Stomach (tissue), 9 donors: ENCODE results near the gene SYCN. TPM values are rescaled to one million over a fixed set of nuclear protein-coding genes. Genes with fewer than 3 reads are reported as not detected.

Experiments used
- DNase-seq, 2 donors: peaks; one replicate each; pipeline versions ENCODE4 v3.0.0 to v3.0.0-alpha.2; 2013 to 2019
- H3K27ac ChIP-seq, 5 donors: fragments of 200-600 bp in 4 of 5; sonication (generic) in 4 of 5; one replicate each; pipeline ENCODE4 v1.5.1; 2013 to 2019; ENCODE audit warnings: mild to moderate bottlenecking in 1 of 5, moderate library complexity in 1 of 5
- H3K27me3 ChIP-seq, 3 donors: fragments of 200-600 bp; sonication (generic); one replicate each; pipeline ENCODE4 v1.5.1; 2017 to 2019; ENCODE audit warnings: mixed run types in 1 of 3
- H3K36me3 ChIP-seq, 4 donors: fragments of 200-600 bp; sonication (generic); 1 replicate in 3 of 4; 2 replicates in 1 of 4; pipeline ENCODE4 v1.5.1; 2016 to 2019
- H3K4me1 ChIP-seq, 4 donors: fragments of 200-600 bp; sonication (generic); one replicate each; pipeline ENCODE4 v1.5.1; 2016 to 2019
- H3K4me3 ChIP-seq, 4 donors: fragments of 200-600 bp; sonication (generic) in 3 of 4; one replicate each; pipeline ENCODE4 v1.5.1; 2016 to 2019; ENCODE audit warnings: mild to moderate bottlenecking in 1 of 4
- H3K9me3 ChIP-seq, 4 donors: fragments of 200-600 bp; sonication (generic); one replicate each; pipeline ENCODE4 v1.5.1; 2016 to 2019
- EP300 ChIP-seq: sonication (generic); formaldehyde crosslinking; IDR thresholded peaks from one replicate; pipeline ENCODE4 v1.6.1; 2017; ENCODE audit warnings: antibody characterized with exemption
- POLR2A ChIP-seq, 4 donors: fragments of 450-650 bp; IDR thresholded peaks; one replicate each; pipeline ENCODE4 v1.6.1; 2016; ENCODE audit warnings: antibody characterized with exemption in 4 of 4, control low read depth in 2 of 4, mild to moderate bottlenecking in 1 of 4, moderate library complexity in 1 of 4
- POLR2AphosphoS5 ChIP-seq, 3 donors: sonication (generic); formaldehyde crosslinking; IDR thresholded peaks; one replicate each; pipeline ENCODE4 v1.6.1; 2016; ENCODE audit warnings: antibody characterized with exemption in 3 of 3
- WGBS, 5 donors: extraction: QIAGEN DNeasy Blood & Tissue Kit in 3 of 5; methylation state at CpG; one replicate each; pipeline versions ENCODE4 v1.1.5 to v1.1.7; 2013 to 2018; 5-methylcytosine and 5-hydroxymethylcytosine counted together
- intact Hi-C: fragments of 100-400 bp; cut with DNase I; formaldehyde crosslinking; loops from one replicate; pipeline ENCODE4 v1.15.1; 2023; ENCODE audit warnings: low total_unique reads
- polyA plus RNA-seq, 3 donors: library from polyadenylated mRNA; stranded (reverse); fragments of 200-250 nt; gene quantifications; one replicate each; pipeline ENCODE4 v1.2.3, GENCODE V29; 2013
- total RNA-seq, 5 donors: library from RNA; depleted of rRNA; stranded (reverse); fragments of >200 nt; gene quantifications; one replicate each; pipeline versions ENCODE4 v1.1.0 to v1.2.3, GENCODE V29; 2014 to 2016
- TF ChIP-seq, protein P1 (sequence below), 7 experiments: fragments of 450-650 bp in 4 of 7; fragments of 200-600 bp in 3 of 7; sonication (generic) in 3 of 7; IDR thresholded peaks; one replicate each; pipeline ENCODE4 v1.5.1; 2016 to 2019; ENCODE audit warnings: antibody characterized with exemption in 7 of 7, control low read depth in 2 of 7, mild to moderate bottlenecking in 1 of 7
- donor health status: healthy with polysubstance abuse.
- donor health status: Bipolar disorder and iron deficiency.
- donor health status: healthy.

SYCN gene
- total and polyA plus RNA-seq, 8 donors = 0.65 to 1.9 TPM; not detected in 6

DNA sequence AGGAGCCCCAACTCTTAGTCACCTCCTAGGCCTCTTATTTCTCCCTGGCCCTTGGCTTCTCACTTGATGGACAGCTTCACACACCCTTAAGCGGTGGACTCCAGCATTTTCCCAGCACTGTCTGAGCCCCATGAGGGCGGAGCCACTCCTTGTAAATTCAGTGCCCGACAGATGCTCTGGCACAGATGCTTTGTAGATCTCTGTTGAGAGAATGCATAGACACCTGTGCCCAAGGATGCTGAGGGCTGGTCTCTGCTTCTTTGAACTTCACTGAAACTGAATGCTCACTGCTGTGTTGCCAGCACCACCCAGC is 3.3 kb downstream of the SYCN start:
- intact Hi-C loops = no loop called here
- Histone ChIP-seq H3K4me3 (no peak overlapping the region), H3K9me3 (no peaks in the 10 kb centered on the region), H3K36me3 (no peaks in the 10 kb centered on the region), H3K27ac (no peak overlapping the region), H3K4me1 (peaks cover 7 to 37% (median 23%) of the 10 kb centered on the region in 4 donors), H3K27me3 (peaks cover 0 to 95% (median 61%) of the 10 kb centered on the region in 3 donors)
- TF ChIP-seq POLR2AphosphoS5 (IDR thresholded peaks at IDR 0.05) = no peak
- no peak for TF ChIP-seq POLR2A (IDR thresholded peaks at IDR 0.05)
- TF ChIP-seq EP300 = no peak
- TF ChIP-seq, protein P1, sequence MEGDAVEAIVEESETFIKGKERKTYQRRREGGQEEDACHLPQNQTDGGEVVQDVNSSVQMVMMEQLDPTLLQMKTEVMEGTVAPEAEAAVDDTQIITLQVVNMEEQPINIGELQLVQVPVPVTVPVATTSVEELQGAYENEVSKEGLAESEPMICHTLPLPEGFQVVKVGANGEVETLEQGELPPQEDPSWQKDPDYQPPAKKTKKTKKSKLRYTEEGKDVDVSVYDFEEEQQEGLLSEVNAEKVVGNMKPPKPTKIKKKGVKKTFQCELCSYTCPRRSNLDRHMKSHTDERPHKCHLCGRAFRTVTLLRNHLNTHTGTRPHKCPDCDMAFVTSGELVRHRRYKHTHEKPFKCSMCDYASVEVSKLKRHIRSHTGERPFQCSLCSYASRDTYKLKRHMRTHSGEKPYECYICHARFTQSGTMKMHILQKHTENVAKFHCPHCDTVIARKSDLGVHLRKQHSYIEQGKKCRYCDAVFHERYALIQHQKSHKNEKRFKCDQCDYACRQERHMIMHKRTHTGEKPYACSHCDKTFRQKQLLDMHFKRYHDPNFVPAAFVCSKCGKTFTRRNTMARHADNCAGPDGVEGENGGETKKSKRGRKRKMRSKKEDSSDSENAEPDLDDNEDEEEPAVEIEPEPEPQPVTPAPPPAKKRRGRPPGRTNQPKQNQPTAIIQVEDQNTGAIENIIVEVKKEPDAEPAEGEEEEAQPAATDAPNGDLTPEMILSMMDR (IDR thresholded peaks at IDR 0.05) = no peak
- 69 to 91% (median 89%) methylated on average over 3 of the region's 3 CpGs for WGBS, 5 donors
- no peak for DNase-seq

DNA sequence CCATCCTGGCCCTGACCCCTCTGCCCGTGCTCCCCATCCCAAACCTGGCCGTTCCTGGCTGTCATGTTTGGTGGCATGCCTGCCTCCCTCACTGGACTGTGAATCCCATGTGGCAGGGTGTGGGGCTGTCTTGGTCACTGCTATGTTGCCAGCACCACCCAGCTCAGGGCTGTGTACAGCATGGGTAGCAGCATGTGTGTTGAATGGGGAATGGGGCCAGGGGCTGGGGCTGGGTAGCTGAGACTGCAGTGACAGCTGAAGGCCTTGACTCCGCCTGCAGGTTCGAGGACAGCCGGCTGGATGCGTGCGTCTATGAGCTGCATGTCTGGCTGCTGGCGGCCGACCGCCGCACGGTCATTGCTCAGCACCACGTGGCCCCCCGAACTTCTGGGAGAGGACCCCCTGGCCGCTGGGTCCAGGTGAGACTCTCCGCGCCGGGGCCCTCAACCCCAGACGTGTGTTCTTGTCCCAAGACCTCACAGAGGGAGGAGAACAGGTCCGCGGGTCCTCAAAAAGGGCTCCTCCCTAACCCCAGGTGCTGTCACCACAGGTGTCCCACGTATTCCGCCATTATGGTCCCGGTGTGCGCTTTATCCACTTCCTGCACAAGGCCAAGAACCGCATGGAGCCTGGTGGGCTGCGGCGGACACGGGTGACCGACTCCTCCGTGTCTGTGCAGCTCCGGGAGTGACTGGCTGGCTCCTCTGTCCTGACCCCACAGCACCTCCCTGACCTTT is 3.8 kb downstream of the SYCN start:
- WGBS, 5 donors = 86 to 92% (median 89%) methylated on average over 19 to 32 of the region's 32 CpGs
- DNase-seq = no peak
- Histone ChIP-seq H3K4me1 (peaks cover 7 to 40% (median 27%) of the 10 kb centered on the region in 4 donors), H3K4me3 (no peak overlapping the region), H3K27ac (no peak overlapping the region), H3K36me3 (no peaks in the 10 kb centered on the region), H3K9me3 (no peaks in the 10 kb centered on the region), H3K27me3 (peaks cover 0 to 99% (median 62%) of the 10 kb centered on the region in 3 donors)
- TF ChIP-seq POLR2AphosphoS5 (IDR thresholded peaks at IDR 0.05) = no peak
- TF ChIP-seq EP300 = no peak
- TF ChIP-seq POLR2A (IDR thresholded peaks at IDR 0.05) = no peak
- intact Hi-C loops = no loop called here

DNA sequence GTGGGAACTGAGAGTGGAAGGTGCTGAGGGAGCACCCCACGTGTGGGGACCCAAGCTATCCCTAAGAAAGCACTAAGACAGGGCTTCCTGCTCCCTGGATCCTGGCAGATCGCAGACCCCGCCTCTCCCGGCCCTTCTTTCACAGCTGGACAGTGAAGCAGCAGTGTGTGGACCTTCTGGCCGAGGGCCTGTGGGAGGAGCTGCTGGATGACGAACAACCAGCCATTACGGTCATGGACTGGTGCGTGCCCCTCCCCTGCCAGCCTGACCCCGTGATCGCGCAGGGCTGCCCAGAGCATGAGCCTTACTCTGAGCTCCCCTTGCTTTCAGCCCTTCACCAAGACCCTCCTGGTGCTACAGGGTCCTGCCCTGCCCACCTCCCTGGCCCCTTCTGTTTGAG is 5.0 kb downstream of the SYCN start:
- H3K27me3 ChIP-seq = peaks cover 0 to 97% (median 59%) of the 10 kb centered on the region in 3 donors
- no peak overlapping the region for H3K27ac ChIP-seq
- TF ChIP-seq POLR2A (IDR thresholded peaks at IDR 0.05) = no peak
- no peak for TF ChIP-seq EP300
- TF ChIP-seq, protein P1 (IDR thresholded peaks at IDR 0.05) = no peak
- TF ChIP-seq POLR2AphosphoS5 (IDR thresholded peaks at IDR 0.05) = no peak
- H3K36me3 ChIP-seq = no peaks in the 10 kb centered on the region
- DNase-seq = peak; percentile 34 to 75
- H3K4me1 ChIP-seq = peaks cover 7 to 30% (median 26%) of the 10 kb centered on the region in 4 donors
- H3K9me3 ChIP-seq = no peaks in the 10 kb centered on the region
- H3K4me3 ChIP-seq = no peak overlapping the region
- WGBS, 5 donors = 31 to 63% (median 40%) methylated on average over 4 to 11 of the region's 11 CpGs
- intact Hi-C loops = no loop called here

DNA sequence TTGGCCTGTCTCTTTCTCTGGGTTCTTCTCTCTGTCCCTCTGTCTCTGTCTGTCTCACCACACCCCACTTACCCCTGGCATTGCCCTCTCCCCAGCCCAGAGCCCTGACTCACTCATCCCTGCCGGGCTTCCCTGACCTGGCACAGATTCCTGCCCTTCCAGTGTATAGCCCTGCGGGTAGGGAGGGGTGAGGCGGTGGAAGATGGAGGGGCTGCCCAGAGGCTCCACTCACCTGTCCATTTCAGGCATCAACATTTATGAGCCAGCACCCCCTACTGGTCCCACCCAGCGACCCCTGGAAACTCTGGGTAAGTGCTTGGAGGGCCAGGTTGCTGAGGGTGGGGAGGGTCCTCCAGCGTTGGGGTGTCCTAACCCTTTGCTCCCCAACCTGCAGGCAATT is 6.3 kb downstream of the SYCN start:
- Histone ChIP-seq H3K36me3 (no peaks in the 10 kb centered on the region), H3K9me3 (no peaks in the 10 kb centered on the region), H3K4me3 (no peak overlapping the region), H3K27ac (no peak overlapping the region), H3K27me3 (peaks cover 0 to 88% (median 47%) of the 10 kb centered on the region in 3 donors), H3K4me1 (peaks cover 7 to 25% (median 23%) of the 10 kb centered on the region in 4 donors)
- 44 to 50% (median 45%) methylated on average over 4 to 5 of the region's 5 CpGs for WGBS, 5 donors
- intact Hi-C loops = no loop called here
- TF ChIP-seq POLR2AphosphoS5 (IDR thresholded peaks at IDR 0.05) (no peak), EP300 (no peak)
- TF ChIP-seq, protein P1 (IDR thresholded peaks at IDR 0.05) = no peak
- DNase-seq = no peak
